ENCODE measurements around the gene C11orf42.
"Not testable (repeated sequence)": the region's sequence is repeated elsewhere in the genome, so short reads cannot be mapped to it uniquely, and the experiment has no call there.

Gene C11orf42

DNA sequence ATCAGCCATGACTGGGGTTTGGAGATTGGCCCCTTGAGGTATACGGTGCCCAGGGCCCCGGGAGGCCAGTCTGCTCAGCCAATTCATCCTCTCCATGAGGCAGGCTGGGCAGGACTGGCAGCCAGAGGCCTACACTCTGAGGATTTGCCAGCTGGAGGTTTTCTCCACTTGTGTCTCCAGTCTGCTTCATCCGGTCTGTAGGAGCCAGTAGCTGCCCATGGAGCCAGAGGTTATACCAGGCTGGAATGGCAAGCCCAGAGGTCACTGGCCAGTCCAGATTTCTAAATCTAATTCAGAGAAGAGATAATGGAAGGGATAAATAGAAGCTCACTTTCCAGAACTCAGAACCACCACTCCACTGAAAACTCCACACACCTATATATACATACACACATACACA lies 19.1 kb downstream of the C11orf42 start:
- no peak for DNase-seq

DNA sequence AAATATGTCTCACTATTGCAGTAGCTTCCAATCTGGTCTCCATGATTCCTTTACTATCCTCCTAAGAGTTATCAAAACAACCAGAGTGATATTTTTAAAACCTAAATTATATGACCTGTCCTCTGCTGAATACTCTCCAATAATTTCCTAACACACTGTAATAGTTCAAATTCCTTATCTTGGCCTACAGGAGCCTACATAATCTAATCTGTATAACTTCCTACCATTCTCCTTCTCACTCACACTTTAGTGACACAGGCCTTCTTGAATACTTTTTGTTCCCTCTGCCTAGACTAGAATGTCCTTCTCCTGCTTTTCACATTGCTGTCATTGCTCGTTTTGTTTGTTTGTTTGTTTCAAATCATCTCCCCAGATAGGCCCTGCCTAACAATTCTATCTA lies 19.7 kb downstream of the C11orf42 start:
- no peak for DNase-seq

GRCh38 chr11:6225896-6226295 lies 20.5 kb downstream of the C11orf42 start:
- DNase-seq, result no peak

DNA sequence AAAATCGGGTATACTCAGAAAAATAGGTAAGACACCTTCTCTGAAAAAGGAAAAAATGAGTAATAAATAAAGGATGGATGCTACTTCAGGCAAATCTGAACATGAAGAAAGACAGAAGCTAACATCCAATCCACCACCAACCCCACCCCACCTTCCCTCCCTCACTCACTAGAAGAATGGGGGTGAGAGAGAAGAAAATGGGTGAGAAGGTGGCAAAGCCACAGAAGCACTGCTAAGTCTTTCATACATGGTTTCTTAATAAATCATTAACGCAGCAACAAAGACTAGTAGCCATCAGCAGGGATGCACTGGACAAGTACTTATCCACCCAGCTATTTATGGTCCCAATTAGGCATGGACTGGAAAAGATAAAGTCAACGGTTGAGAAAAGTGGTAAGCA lies 23.2 kb downstream of the C11orf42 start:
- no peak for DNase-seq

- no peak for DNase-seq
Observed at GRCh38 chr11:6229911-6230310, 24.6 kb downstream of the C11orf42 start.

DNA sequence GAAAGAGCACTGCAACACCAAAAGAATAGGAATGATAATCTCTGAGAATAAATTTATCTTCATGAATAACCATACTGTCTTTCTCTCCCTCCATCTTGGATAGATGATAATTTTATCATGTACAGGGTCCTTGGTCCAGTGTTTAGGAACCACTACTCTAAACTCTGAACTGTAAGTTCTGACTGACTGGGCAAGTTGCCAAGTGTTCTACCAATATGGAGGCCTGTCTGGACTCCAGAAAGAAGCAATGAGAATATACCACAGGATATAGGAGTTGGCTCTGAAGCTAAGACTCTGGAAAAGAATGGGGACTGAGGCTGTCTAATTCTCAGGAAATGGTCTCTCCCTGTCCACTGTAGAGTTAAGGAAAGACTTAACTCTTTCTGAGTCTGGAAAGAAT lies 27.5 kb downstream of the C11orf42 start:
- DNase-seq, result no peak

DNA sequence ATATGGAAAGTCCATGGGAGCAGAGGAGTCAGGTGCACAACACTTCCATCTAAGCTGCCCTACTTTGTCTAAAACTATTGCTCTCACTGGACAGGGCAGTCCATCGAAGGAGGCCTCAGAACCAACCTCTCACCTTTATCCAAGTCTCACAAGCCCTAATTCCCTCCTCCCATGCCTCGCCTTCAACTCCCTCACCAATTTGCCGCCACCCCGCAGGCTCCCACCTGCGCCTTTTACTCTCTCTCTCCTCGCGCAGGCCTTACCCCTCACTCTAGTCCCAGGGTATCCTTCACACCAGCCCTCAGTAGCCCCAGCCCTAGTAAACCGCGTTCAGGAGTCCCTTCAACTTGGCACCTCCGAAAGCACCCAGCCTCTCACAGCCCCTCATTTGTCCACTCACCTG lies 28.6 kb downstream of the C11orf42 start:
- no peak for DNase-seq

GRCh38 chr11:6234387-6235107 lies 29.2 kb downstream of the C11orf42 start, which contains the start of gene FHIP1B:
FHIP1B (minus strand) TSS chr11:6234636; CDS start chr11:6224516, 10,120 bp downstream.
- peak; percentile 100 for DNase-seq

GRCh38 chr11:6237266-6237665 lies 31.9 kb downstream of the C11orf42 start:
- DNase-seq, result no peak

- no peak for DNase-seq
Observed at GRCh38 chr11:6237761-6238302, 32.5 kb downstream of the C11orf42 start.

- peak; percentile 23 for DNase-seq
Observed at GRCh38 chr11:6238902-6239301, 33.5 kb downstream of the C11orf42 start, which contains the start of gene CNGA4. CNGA4 (plus strand) TSS chr11:6239089; CDS start chr11:6239207, 118 bp downstream.

GRCh38 chr11:6240139-6240538 lies 34.8 kb downstream of the C11orf42 start:
- DNase-seq, result no peak

DNA sequence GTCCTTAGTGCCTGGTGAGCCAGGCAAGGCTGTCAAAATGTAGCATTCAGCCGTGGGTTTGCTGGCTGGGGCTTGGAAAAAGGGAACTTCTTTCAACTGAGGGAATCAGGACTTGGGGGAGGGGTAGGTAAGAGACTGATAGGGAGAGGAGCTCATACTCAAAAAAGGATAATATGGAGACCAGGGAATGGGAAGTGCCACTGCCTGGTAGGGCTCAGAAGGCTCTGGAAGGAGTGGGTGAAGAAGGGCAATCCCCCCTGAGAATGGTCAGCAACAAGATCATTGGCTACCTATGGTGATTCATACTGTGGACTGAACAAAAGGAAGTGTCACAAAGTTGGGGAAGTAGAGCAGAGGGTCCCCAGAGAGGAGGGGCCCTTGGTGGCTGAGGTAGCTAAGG lies 35.4 kb downstream of the C11orf42 start:
- no peak for DNase-seq

- DNase-seq, result no peak
Observed at GRCh38 chr11:6241316-6241715, 36.0 kb downstream of the C11orf42 start.

GRCh38 chr11:6245536-6245935 lies 40.2 kb downstream of the C11orf42 start:
- DNase-seq, result no peak

DNA sequence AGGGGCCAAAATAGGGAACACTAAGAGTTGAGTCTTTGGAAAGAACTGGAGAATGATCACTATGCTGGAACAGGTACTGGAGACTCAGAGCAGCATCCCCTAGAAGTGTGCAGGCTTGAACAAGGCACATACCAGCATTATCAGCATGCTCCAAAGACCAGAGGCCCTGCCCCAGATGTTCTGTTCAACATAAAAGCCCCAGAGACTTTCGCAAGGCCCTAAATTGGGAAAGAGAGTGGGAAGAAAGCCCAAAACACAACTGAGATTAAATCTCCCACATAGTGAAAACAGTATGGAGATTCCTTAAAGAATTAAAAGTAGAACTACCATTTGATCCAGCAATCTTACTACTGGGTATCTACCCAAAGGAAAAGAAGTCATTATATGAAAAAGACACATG lies 42.9 kb downstream of the C11orf42 start:
- no peak for DNase-seq

GRCh38 chr11:6248897-6249296 lies 43.5 kb downstream of the C11orf42 start:
- not testable (repeated sequence) for DNase-seq

- no peak for DNase-seq
Observed at GRCh38 chr11:6249770-6250555, 44.6 kb downstream of the C11orf42 start.

GRCh38 chr11:6251120-6251733 lies 45.9 kb downstream of the C11orf42 start:
- DNase-seq, result peak; percentile 64

GRCh38 chr11:6251990-6252473 lies 46.7 kb downstream of the C11orf42 start:
- DNase-seq, result no peak

GRCh38 chr11:6253197-6253596 lies 47.8 kb downstream of the C11orf42 start:
- DNase-seq, result no peak

GRCh38 chr11:6258141-6258540 lies 52.8 kb downstream of the C11orf42 start:
- DNase-seq, result no peak

GRCh38 chr11:6258571-6259081 lies 53.3 kb downstream of the C11orf42 start:
- DNase-seq, result peak; percentile 44
